ENCODE results near the gene PHC2. TPM values are rescaled to one million over a fixed set of nuclear protein-coding genes. Genes with fewer than 3 reads are reported as not detected.

Gene PHC2
- polyA plus RNA-seq, 1 donor from 2014 or later, result 171 TPM

DNA sequence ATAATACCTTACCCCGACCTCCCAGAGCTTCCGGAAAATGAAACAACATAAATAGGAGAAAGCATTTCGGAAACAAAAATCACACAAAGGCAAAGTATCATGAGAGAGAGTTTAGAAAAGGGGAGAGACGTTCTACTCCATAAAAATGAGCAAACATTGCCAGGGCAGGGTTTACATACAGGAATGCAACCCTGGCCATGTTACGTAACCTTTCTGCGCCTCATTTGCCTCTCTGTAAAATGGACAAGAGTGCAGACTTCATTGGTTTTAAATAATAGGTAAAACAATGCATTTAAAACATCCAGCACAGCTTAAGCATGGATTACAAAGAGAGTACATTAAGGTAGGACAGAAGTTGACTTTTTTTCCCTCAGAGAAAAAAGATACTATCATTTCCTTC is 45.6 kb downstream of the PHC2 start:
- Histone ChIP-seq H3K9ac (ENCODE audit: low read length) (no peak overlapping the region), H3K79me2 (replicated peaks; ENCODE audit: insufficient read depth, low read length) (peaks cover 91% of the 10 kb centered on the region), H3F3A (ENCODE audit: insufficient read depth, low read length, poor library complexity, severe bottlenecking) (peaks cover under 1% of the 10 kb centered on the region), H3K9me3 (ENCODE audit: low read length) (peaks cover 8% of the 10 kb centered on the region), H3K4me3 (ENCODE audit: low read length) (no peak overlapping the region), H3K27me3 (ENCODE audit: insufficient read depth, low read depth, low read length) (no peaks in the 10 kb centered on the region), H2AFZ (ENCODE audit: low read depth, low read length) (no peak overlapping the region), H3K9me2 (ENCODE audit: insufficient read depth, low read length) (no peaks in the 10 kb centered on the region), H4K20me1 (ENCODE audit: insufficient read depth) (peaks cover 2% of the 10 kb centered on the region), H3K27ac (ENCODE audit: low read length) (no peak overlapping the region), H3K36me3 (ENCODE audit: insufficient read depth, low read length) (peaks cover 17% of the 10 kb centered on the region), H3K4me2 (ENCODE audit: low read length) (no peak overlapping the region)
- TF ChIP-seq EP300 (conservative IDR thresholded peaks at IDR 0.05; ENCODE audit: poor library complexity, severe bottlenecking) (no peak), TAF1 (IDR thresholded peaks at IDR 0.05; ENCODE audit: low read depth) (no peak), SMC3 (conservative IDR thresholded peaks at IDR 0.05; ENCODE audit: poor library complexity) (no peak), MXI1 (conservative IDR thresholded peaks at IDR 0.05; ENCODE audit: poor library complexity, severe bottlenecking) (no peak), EZH2 (IDR thresholded peaks at IDR 0.05; ENCODE audit: borderline replicate concordance, insufficient read depth, low read length, poor library complexity, severe bottlenecking) (no peak), RAD21 (conservative IDR thresholded peaks at IDR 0.05) (no peak), CTCF (IDR thresholded peaks at IDR 0.05; ENCODE audit: poor library complexity, severe bottlenecking) (no peak), POLR2AphosphoS5 (IDR thresholded peaks at IDR 0.05) (no peak), REST (IDR thresholded peaks at IDR 0.05; ENCODE audit: borderline replicate concordance) (no peak)

DNA sequence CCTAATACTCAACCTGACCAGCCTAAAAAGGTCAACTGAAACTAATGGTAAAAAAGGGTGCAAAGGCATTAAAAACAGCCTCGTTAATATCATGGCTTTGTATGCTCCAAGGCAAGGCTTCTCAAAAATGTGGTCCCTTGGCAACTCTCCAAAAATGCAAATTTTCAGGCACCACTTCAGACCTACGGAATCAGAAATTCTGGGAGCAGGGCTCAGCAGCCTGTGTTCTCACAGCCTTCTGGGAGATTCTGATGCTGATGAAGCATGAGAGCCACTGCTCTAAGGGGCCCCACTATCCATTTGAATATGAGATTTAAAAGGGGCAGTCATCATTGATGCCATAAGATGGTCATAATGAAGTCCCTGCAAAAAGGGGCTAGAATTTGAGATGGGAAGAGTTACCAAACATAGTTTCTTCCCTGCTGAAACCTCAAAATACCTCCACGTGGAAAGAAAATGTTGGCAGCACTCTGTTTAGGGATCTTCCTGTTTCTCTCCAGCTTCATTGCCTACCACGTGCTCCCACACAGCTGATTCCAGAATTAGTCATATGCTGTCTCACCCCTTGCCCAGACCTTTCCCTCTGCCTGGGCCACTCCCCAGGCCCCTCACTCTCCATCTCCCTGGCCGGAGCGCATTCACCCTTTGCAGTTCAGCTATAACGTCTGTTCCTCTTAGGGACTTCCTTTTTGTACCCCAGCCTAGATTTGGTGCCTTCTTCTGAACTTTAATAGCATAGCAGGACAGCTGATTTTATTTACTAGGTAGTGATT is 46.7 kb downstream of the PHC2 start:
- Histone ChIP-seq H3K9me3 (ENCODE audit: low read length) (peaks cover 8% of the 10 kb centered on the region), H4K20me1 (ENCODE audit: insufficient read depth) (peaks cover 3% of the 10 kb centered on the region), H3K79me2 (replicated peaks; ENCODE audit: insufficient read depth, low read length) (peaks cover 88% of the 10 kb centered on the region), H3K36me3 (ENCODE audit: insufficient read depth, low read length) (peaks cover 17% of the 10 kb centered on the region), H3K9ac (ENCODE audit: low read length) (no peak overlapping the region), H3F3A (ENCODE audit: insufficient read depth, low read length, poor library complexity, severe bottlenecking) (no peaks in the 10 kb centered on the region), H2AFZ (ENCODE audit: low read depth, low read length) (no peak overlapping the region), H3K4me3 (ENCODE audit: low read length) (no peak overlapping the region), H3K4me2 (ENCODE audit: low read length) (no peak overlapping the region), H3K9me2 (ENCODE audit: insufficient read depth, low read length) (no peaks in the 10 kb centered on the region), H3K27ac (ENCODE audit: low read length) (no peak overlapping the region), H3K27me3 (ENCODE audit: insufficient read depth, low read depth, low read length) (no peaks in the 10 kb centered on the region)
- TF ChIP-seq EZH2 (IDR thresholded peaks at IDR 0.05; ENCODE audit: borderline replicate concordance, insufficient read depth, low read length, poor library complexity, severe bottlenecking), result no peak
- no peak for TF ChIP-seq SMC3 (conservative IDR thresholded peaks at IDR 0.05; ENCODE audit: poor library complexity)
- no peak for TF ChIP-seq MXI1 (conservative IDR thresholded peaks at IDR 0.05; ENCODE audit: poor library complexity, severe bottlenecking)
- TF ChIP-seq RAD21 (conservative IDR thresholded peaks at IDR 0.05), result no peak
- no peak for TF ChIP-seq TAF1 (IDR thresholded peaks at IDR 0.05; ENCODE audit: low read depth)
- TF ChIP-seq REST (IDR thresholded peaks at IDR 0.05; ENCODE audit: borderline replicate concordance), result no peak
- no peak for TF ChIP-seq EP300 (conservative IDR thresholded peaks at IDR 0.05; ENCODE audit: poor library complexity, severe bottlenecking)
- TF ChIP-seq CTCF (IDR thresholded peaks at IDR 0.05; ENCODE audit: poor library complexity, severe bottlenecking), result no peak
- no peak for TF ChIP-seq POLR2AphosphoS5 (IDR thresholded peaks at IDR 0.05)

Data from neural cell (in vitro differentiated cells).